ENCODE results near the gene EFHC1.

- no peak for TF ChIP-seq CTCF (IDR thresholded peaks at IDR 0.05)
- TF ChIP-seq POLR2A (IDR thresholded peaks at IDR 0.05), result no peak
Observed at GRCh38 chr6:52403086-52403485, 17.1 kb upstream of the EFHC1 start.
